ENCODE results near the gene SDK1.

SDK1 gene

GRCh38 chr7:4202954-4203353 is 901.9 kb downstream of the SDK1 start:
- Histone ChIP-seq H3K23ac (ENCODE audit: low read length) (no peak overlapping the region), H3K4ac (ENCODE audit: low read depth, low read length) (no peak overlapping the region), H2AK5ac (ENCODE audit: low read length) (no peak overlapping the region), H3K79me1 (ENCODE audit: low read length) (peaks cover 2% of the 10 kb centered on the region), H4K12ac (ENCODE audit: low read depth, low read length) (no peak overlapping the region), H2BK5ac (ENCODE audit: low read depth, low read length, poor library complexity) (no peak overlapping the region), H4K91ac (ENCODE audit: low read depth, low read length) (peak overlapping the region; percentile 0), H4K8ac (ENCODE audit: low read depth, low read length) (no peak overlapping the region), H3K4me2 (ENCODE audit: low read length) (no peak overlapping the region), H3K79me2 (ENCODE audit: control insufficient read depth, insufficient read depth, low read length, poor library complexity) (no peaks in the 10 kb centered on the region), H3K27me3 (ENCODE audit: insufficient read depth, low read length) (no peaks in the 10 kb centered on the region), H3K4me1 (ENCODE audit: control insufficient read depth in 1 of 2, insufficient read depth in 2 of 2, low read length in 2 of 2) (peaks cover 7 to 13% of the 10 kb centered on the region in 2 experiments), H2AFZ (ENCODE audit: insufficient read depth, low read length, poor library complexity) (no peak overlapping the region), H3K9me3 (ENCODE audit: insufficient read depth, low read depth, low read length) (peaks cover 2% of the 10 kb centered on the region), H3K14ac (ENCODE audit: low read length) (peak overlapping the region; percentile 7), H3K4me3 (ENCODE audit: low read depth, low read length) (no peak overlapping the region), H3K27ac (ENCODE audit: low read depth, low read length) (no peak overlapping the region), H3K18ac (ENCODE audit: low read length) (peak overlapping the region; percentile 30), H3K36me3 (ENCODE audit: control insufficient read depth in 1 of 2, insufficient read depth in 2 of 2, low read length in 2 of 2) (peaks cover 5 to 14% of the 10 kb centered on the region in 2 experiments), H2BK12ac (ENCODE audit: low read length) (no peak overlapping the region), H2BK120ac (ENCODE audit: insufficient read depth, low read length, poor library complexity) (no peak overlapping the region), H3K9ac (ENCODE audit: low read length) (no peak overlapping the region)
- no CpG with 5 or more reads among the region's 16 CpGs for WGBS (ENCODE audit: extremely low coverage, insufficient coverage, insufficient read length)
- peak in 1 of 2 donors; percentile 18 for DNase-seq

GRCh38 chr7:4203626-4204512 is 902.8 kb downstream of the SDK1 start:
- Histone ChIP-seq H3K4me2 (ENCODE audit: low read length) (no peak overlapping the region), H2AFZ (ENCODE audit: insufficient read depth, low read length, poor library complexity) (no peak overlapping the region), H3K36me3 (ENCODE audit: control insufficient read depth in 1 of 2, insufficient read depth in 2 of 2, low read length in 2 of 2) (peaks cover 14 to 21% of the 10 kb centered on the region in 2 experiments), H4K91ac (ENCODE audit: low read depth, low read length) (no peak overlapping the region), H4K8ac (ENCODE audit: low read depth, low read length) (no peak overlapping the region), H2BK12ac (ENCODE audit: low read length) (no peak overlapping the region), H3K14ac (ENCODE audit: low read length) (no peak overlapping the region), H3K4ac (ENCODE audit: low read depth, low read length) (no peak overlapping the region), H3K79me2 (ENCODE audit: control insufficient read depth, insufficient read depth, low read length, poor library complexity) (no peaks in the 10 kb centered on the region), H2BK120ac (ENCODE audit: insufficient read depth, low read length, poor library complexity) (no peak overlapping the region), H3K9ac (ENCODE audit: low read length) (no peak overlapping the region), H3K18ac (ENCODE audit: low read length) (no peak overlapping the region), H3K23ac (ENCODE audit: low read length) (no peak overlapping the region), H2BK5ac (ENCODE audit: low read depth, low read length, poor library complexity) (no peak overlapping the region), H3K27me3 (ENCODE audit: insufficient read depth, low read length) (no peaks in the 10 kb centered on the region), H2AK5ac (ENCODE audit: low read length) (no peak overlapping the region), H4K12ac (ENCODE audit: low read depth, low read length) (no peak overlapping the region), H3K27ac (ENCODE audit: low read depth, low read length) (no peak overlapping the region), H3K4me1 (ENCODE audit: control insufficient read depth in 1 of 2, insufficient read depth in 2 of 2, low read length in 2 of 2) (peaks cover 7 to 13% of the 10 kb centered on the region in 2 experiments), H3K4me3 (ENCODE audit: low read depth, low read length) (no peak overlapping the region), H3K9me3 (ENCODE audit: insufficient read depth, low read depth, low read length) (peaks cover 2% of the 10 kb centered on the region), H3K79me1 (ENCODE audit: low read length) (peaks cover 2% of the 10 kb centered on the region)
- peak in 1 of 2 donors; percentile 43 for DNase-seq
- no CpG with 5 or more reads among the region's 29 CpGs for WGBS (ENCODE audit: extremely low coverage, insufficient coverage, insufficient read length)

- no CpG with 5 or more reads among the region's 32 CpGs for WGBS (ENCODE audit: extremely low coverage, insufficient coverage, insufficient read length)
Measured at GRCh38 chr7:4204513-4205165, 903.6 kb downstream of the SDK1 start.

GRCh38 chr7:4205828-4206227 is 904.8 kb downstream of the SDK1 start:
- Histone ChIP-seq H2AFZ (ENCODE audit: insufficient read depth, low read length, poor library complexity) (no peak overlapping the region), H3K36me3 (ENCODE audit: control insufficient read depth in 1 of 2, insufficient read depth in 2 of 2, low read length in 2 of 2) (peaks cover 24 to 31% of the 10 kb centered on the region in 2 experiments), H3K18ac (ENCODE audit: low read length) (no peak overlapping the region), H3K27ac (ENCODE audit: low read depth, low read length) (no peak overlapping the region), H3K4me2 (ENCODE audit: low read length) (no peak overlapping the region), H3K79me2 (ENCODE audit: control insufficient read depth, insufficient read depth, low read length, poor library complexity) (no peaks in the 10 kb centered on the region), H3K27me3 (ENCODE audit: insufficient read depth, low read length) (no peaks in the 10 kb centered on the region), H4K8ac (ENCODE audit: low read depth, low read length) (no peak overlapping the region), H3K23ac (ENCODE audit: low read length) (no peak overlapping the region), H3K9me3 (ENCODE audit: insufficient read depth, low read depth, low read length) (peaks cover 2% of the 10 kb centered on the region), H4K91ac (ENCODE audit: low read depth, low read length) (no peak overlapping the region), H2BK120ac (ENCODE audit: insufficient read depth, low read length, poor library complexity) (no peak overlapping the region), H3K79me1 (ENCODE audit: low read length) (peaks cover 2% of the 10 kb centered on the region), H2BK12ac (ENCODE audit: low read length) (no peak overlapping the region), H3K4ac (ENCODE audit: low read depth, low read length) (no peak overlapping the region), H3K4me1 (ENCODE audit: control insufficient read depth in 1 of 2, insufficient read depth in 2 of 2, low read length in 2 of 2) (peaks cover 7 to 13% of the 10 kb centered on the region in 2 experiments), H2AK5ac (ENCODE audit: low read length) (no peak overlapping the region), H3K4me3 (ENCODE audit: low read depth, low read length) (no peak overlapping the region), H3K14ac (ENCODE audit: low read length) (no peak overlapping the region), H4K12ac (ENCODE audit: low read depth, low read length) (no peak overlapping the region), H3K9ac (ENCODE audit: low read length) (no peak overlapping the region), H2BK5ac (ENCODE audit: low read depth, low read length, poor library complexity) (no peak overlapping the region)
- no CpG with 5 or more reads among the region's 18 CpGs for WGBS (ENCODE audit: extremely low coverage, insufficient coverage, insufficient read length)
- no peak for DNase-seq

More at GRCh38 chr7:4204513-4205165, 903.6 kb downstream of the SDK1 start:
- Histone ChIP-seq H3K9ac (ENCODE audit: low read length) (no peak overlapping the region), H2BK5ac (ENCODE audit: low read depth, low read length, poor library complexity) (no peak overlapping the region), H3K4me2 (ENCODE audit: low read length) (no peak overlapping the region), H3K4me3 (ENCODE audit: low read depth, low read length) (no peak overlapping the region), H2AK5ac (ENCODE audit: low read length) (no peak overlapping the region), H2BK120ac (ENCODE audit: insufficient read depth, low read length, poor library complexity) (no peak overlapping the region), H3K27ac (ENCODE audit: low read depth, low read length) (no peak overlapping the region), H4K12ac (ENCODE audit: low read depth, low read length) (no peak overlapping the region), H3K4me1 (ENCODE audit: control insufficient read depth in 1 of 2, insufficient read depth in 2 of 2, low read length in 2 of 2) (peaks cover 7 to 13% of the 10 kb centered on the region in 2 experiments), H3K79me2 (ENCODE audit: control insufficient read depth, insufficient read depth, low read length, poor library complexity) (no peaks in the 10 kb centered on the region), H3K14ac (ENCODE audit: low read length) (no peak overlapping the region), H3K79me1 (ENCODE audit: low read length) (peaks cover 2% of the 10 kb centered on the region), H4K91ac (ENCODE audit: low read depth, low read length) (no peak overlapping the region), H2AFZ (ENCODE audit: insufficient read depth, low read length, poor library complexity) (no peak overlapping the region), H3K4ac (ENCODE audit: low read depth, low read length) (no peak overlapping the region), H2BK12ac (ENCODE audit: low read length) (no peak overlapping the region), H4K8ac (ENCODE audit: low read depth, low read length) (no peak overlapping the region), H3K9me3 (ENCODE audit: insufficient read depth, low read depth, low read length) (peaks cover 2% of the 10 kb centered on the region), H3K18ac (ENCODE audit: low read length) (no peak overlapping the region), H3K23ac (ENCODE audit: low read length) (no peak overlapping the region), H3K36me3 (ENCODE audit: control insufficient read depth in 1 of 2, insufficient read depth in 2 of 2, low read length in 2 of 2) (peaks cover 19 to 23% of the 10 kb centered on the region in 2 experiments), H3K27me3 (ENCODE audit: insufficient read depth, low read length) (no peaks in the 10 kb centered on the region)
- no peak for DNase-seq

All from trophoblast cell (in vitro differentiated cells and primary cell).